ENCODE data around the gene VAV3. TPM values are rescaled to one million over a fixed set of nuclear protein-coding genes. Genes with fewer than 3 reads are reported as not detected.

VAV3 gene
- total RNA-seq, 2 experiments from 2014 or later = 5.3 to 6.2 TPM

GRCh38 chr1:107954126-107954525, 10.9 kb downstream of the VAV3 start:
- Mint-ChIP-seq H3K4me3 (no peak overlapping the region), H3K4me1 (ENCODE audit: low read depth) (peaks cover 48% of the 10 kb centered on the region), H3K36me3 (ENCODE audit: low read depth) (no peaks in the 10 kb centered on the region), H3K9me3 (no peaks in the 10 kb centered on the region), H3K27ac (peak overlapping the region; percentile 10), H3K27me3 (no peaks in the 10 kb centered on the region)
- CTCF ChIA-PET = interaction anchor here (1.4 to 1.8 kb wide), 2 partner anchors 10 to 43 kb away, joined by 3 to 5 read pairs; no protein-coding TSS in a partner anchor
- POLR2A ChIA-PET = interaction anchor here (0.7 to 1.3 kb wide), 4 partner anchors 10 to 127 kb away, joined by 3 to 4 read pairs (median 4); no protein-coding TSS in a partner anchor
- no peak for TF ChIP-seq CTCF (IDR thresholded peaks at IDR 0.05)
- ATAC-seq = no peak
- DNase-seq = no peak
- intact Hi-C loops (cut with micrococcal nuclease) = no loop called here

DNA sequence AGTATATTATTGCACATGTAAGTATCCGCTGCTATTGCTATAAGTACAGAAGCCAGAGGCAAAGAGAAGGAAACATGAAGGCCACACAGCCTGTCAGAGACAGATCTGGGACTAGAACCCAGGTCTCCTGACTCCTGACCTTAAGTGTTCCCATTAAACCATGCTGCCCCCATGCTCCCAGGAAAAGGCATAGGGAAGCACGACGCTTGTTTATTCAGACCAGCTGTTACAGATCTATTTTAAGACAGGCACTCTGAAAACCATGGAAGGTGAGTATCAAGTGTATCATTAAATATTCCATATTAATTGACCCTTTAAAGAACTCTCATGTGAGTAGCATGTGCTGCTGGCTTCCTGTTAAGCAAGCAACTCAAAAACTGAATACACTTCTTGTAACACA, 11.4 kb downstream of the VAV3 start:
- POLR2A ChIA-PET = interaction anchor here (1.2 to 1.3 kb wide), 2 partner anchors 11 to 128 kb away, joined by 3 to 4 read pairs; no protein-coding TSS in a partner anchor

GRCh38 chr1:107952989-107953388, 12.0 kb downstream of the VAV3 start:
- H3K9me3 Mint-ChIP-seq = no peaks in the 10 kb centered on the region
- no peak overlapping the region for H3K27ac Mint-ChIP-seq
- POLR2A ChIA-PET = interaction anchor here (1.2 to 1.3 kb wide), 2 partner anchors 11 to 128 kb away, joined by 3 to 4 read pairs; no protein-coding TSS in a partner anchor
- ATAC-seq (no peak), DNase-seq (no peak)
- no peaks in the 10 kb centered on the region for H3K36me3 Mint-ChIP-seq (ENCODE audit: low read depth)
- CTCF ChIA-PET = no interaction called here
- H3K4me1 Mint-ChIP-seq (ENCODE audit: low read depth) = peaks cover 51% of the 10 kb centered on the region
- H3K27me3 Mint-ChIP-seq = no peaks in the 10 kb centered on the region
- no peak overlapping the region for H3K4me3 Mint-ChIP-seq
- intact Hi-C loops (cut with micrococcal nuclease) = no loop called here
- TF ChIP-seq CTCF (IDR thresholded peaks at IDR 0.05) = no peak

More for the DNA sequence above, 11.4 kb downstream of the VAV3 start:
- intact Hi-C loops (cut with micrococcal nuclease) = no loop called here
- DNase-seq (no peak), ATAC-seq (no peak)
- H3K9me3 Mint-ChIP-seq = no peaks in the 10 kb centered on the region
- no peak overlapping the region for H3K4me3 Mint-ChIP-seq
- no peaks in the 10 kb centered on the region for H3K36me3 Mint-ChIP-seq (ENCODE audit: low read depth)
- H3K27ac Mint-ChIP-seq = no peak overlapping the region
- peaks cover 48% of the 10 kb centered on the region for H3K4me1 Mint-ChIP-seq (ENCODE audit: low read depth)
- H3K27me3 Mint-ChIP-seq = no peaks in the 10 kb centered on the region
- no peak for TF ChIP-seq CTCF (IDR thresholded peaks at IDR 0.05)
- CTCF ChIA-PET = interaction anchor here (1.8 kb wide), 1 partner anchor 10 kb away, joined by 5 read pairs; no protein-coding TSS in a partner anchor

DNA sequence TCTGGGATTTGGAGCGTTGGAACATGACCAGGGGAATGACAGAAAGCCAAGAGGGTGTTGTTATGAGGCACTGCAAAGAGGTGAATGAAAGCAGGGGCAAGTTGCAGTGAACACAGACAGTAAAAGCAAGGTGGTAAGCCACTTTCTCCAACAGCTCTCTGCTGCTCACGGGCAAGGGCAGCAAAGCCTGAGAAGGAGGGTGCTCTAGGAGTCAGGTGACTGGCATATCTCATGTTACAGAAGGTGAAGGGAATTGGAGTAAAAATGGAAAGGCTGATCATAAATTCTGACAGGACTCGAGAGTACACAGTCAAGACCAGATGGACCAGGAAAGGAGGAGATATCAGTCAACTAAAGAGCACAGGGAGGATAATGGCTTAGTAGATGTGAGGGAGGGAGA, 14.5 kb downstream of the VAV3 start:
- ChIA-PET POLR2A (interaction anchor here (1.2 to 1.6 kb wide), 2 partner anchors 9 to 13 kb away, joined by 4 to 8 read pairs; partner anchors contain the start of gene VAV3), CTCF (interaction anchor here (1.0 to 2.4 kb wide), 4 partner anchors 10 to 175 kb away, joined by 3 to 10 read pairs (median 4); no protein-coding TSS in a partner anchor)
- ATAC-seq (peak; percentile 25), DNase-seq (no peak)
- Mint-ChIP-seq H3K36me3 (ENCODE audit: low read depth) (no peaks in the 10 kb centered on the region), H3K4me1 (ENCODE audit: low read depth) (peaks cover 52% of the 10 kb centered on the region), H3K4me3 (no peak overlapping the region), H3K27ac (peak overlapping the region; percentile 64), H3K9me3 (no peaks in the 10 kb centered on the region), H3K27me3 (no peaks in the 10 kb centered on the region)
- intact Hi-C loops (cut with micrococcal nuclease) = no loop called here
- no peak for TF ChIP-seq CTCF (IDR thresholded peaks at IDR 0.05)

DNA sequence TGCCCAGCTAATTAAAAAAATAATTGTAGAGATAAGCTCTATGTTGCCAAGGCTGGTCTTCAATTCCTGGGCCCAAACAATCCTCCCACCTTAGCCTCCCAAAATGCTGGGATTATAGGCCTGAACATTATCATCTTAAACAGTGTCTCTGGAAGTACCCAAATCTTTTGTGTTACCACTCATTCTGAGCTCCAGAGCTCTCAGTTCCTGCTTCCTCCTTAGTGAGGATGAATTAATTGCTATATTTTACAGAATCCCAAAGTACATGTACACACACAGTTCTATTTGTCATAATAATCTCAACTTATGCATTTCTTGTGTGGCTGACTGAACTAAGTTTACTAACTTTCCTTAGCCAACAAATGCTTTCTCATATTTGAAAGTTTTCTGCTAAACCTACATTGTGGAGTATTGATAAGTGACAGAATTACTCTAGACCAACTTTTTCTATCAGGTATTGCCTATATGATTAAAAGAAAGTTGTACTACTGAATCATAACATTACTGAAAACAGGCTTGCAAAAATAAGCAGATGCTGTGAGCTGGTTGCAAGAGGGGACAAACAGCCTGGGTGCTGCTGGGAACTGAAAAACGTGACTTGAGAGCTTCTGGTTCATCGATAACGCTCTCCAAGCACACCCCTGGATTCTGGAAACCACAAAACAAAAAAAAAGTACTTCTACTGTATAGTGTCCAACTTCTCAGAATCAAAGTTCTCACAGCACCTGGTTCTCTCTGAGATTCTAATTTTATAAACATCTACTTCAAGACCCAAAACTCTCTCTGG, 15.3 kb downstream of the VAV3 start:
- H3K9me3 Mint-ChIP-seq = no peaks in the 10 kb centered on the region
- POLR2A ChIA-PET = interaction anchor here (0.9 to 1.6 kb wide), 3 partner anchors 10 to 14 kb away, joined by 4 to 8 read pairs (median 4); partner anchors contain the start of gene VAV3
- no peak overlapping the region for H3K27ac Mint-ChIP-seq
- no peak for TF ChIP-seq CTCF (IDR thresholded peaks at IDR 0.05)
- no peak overlapping the region for H3K4me3 Mint-ChIP-seq
- no peaks in the 10 kb centered on the region for H3K36me3 Mint-ChIP-seq (ENCODE audit: low read depth)
- H3K27me3 Mint-ChIP-seq = no peaks in the 10 kb centered on the region
- ATAC-seq (peak; percentile 50), DNase-seq (peak; percentile 24)
- CTCF ChIA-PET = interaction anchor here (1.0 to 2.4 kb wide), 4 partner anchors 10 to 176 kb away, joined by 3 to 10 read pairs (median 5); no protein-coding TSS in a partner anchor
- intact Hi-C loops (cut with micrococcal nuclease) = no loop called here
- H3K4me1 Mint-ChIP-seq (ENCODE audit: low read depth) = peaks cover 50% of the 10 kb centered on the region
